ENCODE data around the gene NPAS2. TPM values are rescaled to one million over a fixed set of nuclear protein-coding genes. Genes with fewer than 3 reads are reported as not detected.

Gene NPAS2
- total and polyA plus RNA-seq, 2 of the 8 experiments (the other 6 are each of a cell fraction or from before 2014, with no cell fraction given) = 1.8 to 1.9 TPM

- TF ChIP-seq, protein P1, sequence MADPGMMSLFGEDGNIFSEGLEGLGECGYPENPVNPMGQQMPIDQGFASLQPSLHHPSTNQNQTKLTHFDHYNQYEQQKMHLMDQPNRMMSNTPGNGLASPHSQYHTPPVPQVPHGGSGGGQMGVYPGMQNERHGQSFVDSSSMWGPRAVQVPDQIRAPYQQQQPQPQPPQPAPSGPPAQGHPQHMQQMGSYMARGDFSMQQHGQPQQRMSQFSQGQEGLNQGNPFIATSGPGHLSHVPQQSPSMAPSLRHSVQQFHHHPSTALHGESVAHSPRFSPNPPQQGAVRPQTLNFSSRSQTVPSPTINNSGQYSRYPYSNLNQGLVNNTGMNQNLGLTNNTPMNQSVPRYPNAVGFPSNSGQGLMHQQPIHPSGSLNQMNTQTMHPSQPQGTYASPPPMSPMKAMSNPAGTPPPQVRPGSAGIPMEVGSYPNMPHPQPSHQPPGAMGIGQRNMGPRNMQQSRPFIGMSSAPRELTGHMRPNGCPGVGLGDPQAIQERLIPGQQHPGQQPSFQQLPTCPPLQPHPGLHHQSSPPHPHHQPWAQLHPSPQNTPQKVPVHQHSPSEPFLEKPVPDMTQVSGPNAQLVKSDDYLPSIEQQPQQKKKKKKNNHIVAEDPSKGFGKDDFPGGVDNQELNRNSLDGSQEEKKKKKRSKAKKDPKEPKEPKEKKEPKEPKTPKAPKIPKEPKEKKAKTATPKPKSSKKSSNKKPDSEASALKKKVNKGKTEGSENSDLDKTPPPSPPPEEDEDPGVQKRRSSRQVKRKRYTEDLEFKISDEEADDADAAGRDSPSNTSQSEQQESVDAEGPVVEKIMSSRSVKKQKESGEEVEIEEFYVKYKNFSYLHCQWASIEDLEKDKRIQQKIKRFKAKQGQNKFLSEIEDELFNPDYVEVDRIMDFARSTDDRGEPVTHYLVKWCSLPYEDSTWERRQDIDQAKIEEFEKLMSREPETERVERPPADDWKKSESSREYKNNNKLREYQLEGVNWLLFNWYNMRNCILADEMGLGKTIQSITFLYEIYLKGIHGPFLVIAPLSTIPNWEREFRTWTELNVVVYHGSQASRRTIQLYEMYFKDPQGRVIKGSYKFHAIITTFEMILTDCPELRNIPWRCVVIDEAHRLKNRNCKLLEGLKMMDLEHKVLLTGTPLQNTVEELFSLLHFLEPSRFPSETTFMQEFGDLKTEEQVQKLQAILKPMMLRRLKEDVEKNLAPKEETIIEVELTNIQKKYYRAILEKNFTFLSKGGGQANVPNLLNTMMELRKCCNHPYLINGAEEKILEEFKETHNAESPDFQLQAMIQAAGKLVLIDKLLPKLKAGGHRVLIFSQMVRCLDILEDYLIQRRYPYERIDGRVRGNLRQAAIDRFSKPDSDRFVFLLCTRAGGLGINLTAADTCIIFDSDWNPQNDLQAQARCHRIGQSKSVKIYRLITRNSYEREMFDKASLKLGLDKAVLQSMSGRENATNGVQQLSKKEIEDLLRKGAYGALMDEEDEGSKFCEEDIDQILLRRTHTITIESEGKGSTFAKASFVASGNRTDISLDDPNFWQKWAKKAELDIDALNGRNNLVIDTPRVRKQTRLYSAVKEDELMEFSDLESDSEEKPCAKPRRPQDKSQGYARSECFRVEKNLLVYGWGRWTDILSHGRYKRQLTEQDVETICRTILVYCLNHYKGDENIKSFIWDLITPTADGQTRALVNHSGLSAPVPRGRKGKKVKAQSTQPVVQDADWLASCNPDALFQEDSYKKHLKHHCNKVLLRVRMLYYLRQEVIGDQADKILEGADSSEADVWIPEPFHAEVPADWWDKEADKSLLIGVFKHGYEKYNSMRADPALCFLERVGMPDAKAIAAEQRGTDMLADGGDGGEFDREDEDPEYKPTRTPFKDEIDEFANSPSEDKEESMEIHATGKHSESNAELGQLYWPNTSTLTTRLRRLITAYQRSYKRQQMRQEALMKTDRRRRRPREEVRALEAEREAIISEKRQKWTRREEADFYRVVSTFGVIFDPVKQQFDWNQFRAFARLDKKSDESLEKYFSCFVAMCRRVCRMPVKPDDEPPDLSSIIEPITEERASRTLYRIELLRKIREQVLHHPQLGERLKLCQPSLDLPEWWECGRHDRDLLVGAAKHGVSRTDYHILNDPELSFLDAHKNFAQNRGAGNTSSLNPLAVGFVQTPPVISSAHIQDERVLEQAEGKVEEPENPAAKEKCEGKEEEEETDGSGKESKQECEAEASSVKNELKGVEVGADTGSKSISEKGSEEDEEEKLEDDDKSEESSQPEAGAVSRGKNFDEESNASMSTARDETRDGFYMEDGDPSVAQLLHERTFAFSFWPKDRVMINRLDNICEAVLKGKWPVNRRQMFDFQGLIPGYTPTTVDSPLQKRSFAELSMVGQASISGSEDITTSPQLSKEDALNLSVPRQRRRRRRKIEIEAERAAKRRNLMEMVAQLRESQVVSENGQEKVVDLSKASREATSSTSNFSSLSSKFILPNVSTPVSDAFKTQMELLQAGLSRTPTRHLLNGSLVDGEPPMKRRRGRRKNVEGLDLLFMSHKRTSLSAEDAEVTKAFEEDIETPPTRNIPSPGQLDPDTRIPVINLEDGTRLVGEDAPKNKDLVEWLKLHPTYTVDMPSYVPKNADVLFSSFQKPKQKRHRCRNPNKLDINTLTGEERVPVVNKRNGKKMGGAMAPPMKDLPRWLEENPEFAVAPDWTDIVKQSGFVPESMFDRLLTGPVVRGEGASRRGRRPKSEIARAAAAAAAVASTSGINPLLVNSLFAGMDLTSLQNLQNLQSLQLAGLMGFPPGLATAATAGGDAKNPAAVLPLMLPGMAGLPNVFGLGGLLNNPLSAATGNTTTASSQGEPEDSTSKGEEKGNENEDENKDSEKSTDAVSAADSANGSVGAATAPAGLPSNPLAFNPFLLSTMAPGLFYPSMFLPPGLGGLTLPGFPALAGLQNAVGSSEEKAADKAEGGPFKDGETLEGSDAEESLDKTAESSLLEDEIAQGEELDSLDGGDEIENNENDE (IDR thresholded peaks at IDR 0.05; ENCODE audit: insufficient replicate concordance, low read length) = no peak
- TF ChIP-seq CTBP2 (IDR thresholded peaks at IDR 0.05; ENCODE audit: borderline replicate concordance, insufficient read depth, insufficient read length, low read length) = no peak
- TF ChIP-seq CREB1 (IDR thresholded peaks at IDR 0.05) = no peak
- TF ChIP-seq KDM1A (IDR thresholded peaks at IDR 0.05; ENCODE audit: borderline replicate concordance, low read length) = no peak
- TF ChIP-seq SIX5 (IDR thresholded peaks at IDR 0.05; ENCODE audit: low read depth, low read length) = no peak
Observed at GRCh38 chr2:100877555-100877954, 57.6 kb downstream of the NPAS2 start (continued).

Measured in H1 (cell line).